ENCODE measurements around the gene LYPLA2. TPM values are rescaled to one million over a fixed set of nuclear protein-coding genes. Genes with fewer than 3 reads are reported as not detected.

The LYPLA2 gene
- total RNA-seq, 3 donors from 2014 or later (not counting 1 experiment from before 2014, with no cell fraction given) = 70.6 to 84.5 (median 73.3) TPM

DNA sequence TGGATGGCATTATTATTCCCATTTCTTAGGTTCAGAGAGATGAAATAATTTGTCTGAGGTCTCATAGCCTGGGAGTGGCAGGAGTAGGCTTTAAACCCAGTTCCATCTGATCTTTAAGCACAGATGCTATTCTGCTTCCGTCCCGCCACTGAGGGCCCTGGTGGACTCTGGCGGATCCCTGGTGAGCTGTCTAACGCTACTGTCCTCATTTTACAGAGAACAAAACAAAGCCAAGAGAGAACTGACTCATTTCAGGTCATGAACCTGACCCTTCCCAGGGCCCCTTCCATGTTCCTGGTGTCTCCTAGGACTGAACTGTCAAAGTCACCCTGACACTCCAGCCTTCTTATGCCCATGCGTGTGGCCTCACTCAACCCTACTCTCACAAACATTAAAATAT, 12.7 kb downstream of the LYPLA2 start:
- H3K4me3 ChIP-seq (ENCODE audit: low read length) = no peak overlapping the region
- H3K27ac Mint-ChIP-seq = no peak overlapping the region
- TF ChIP-seq, protein P1, sequence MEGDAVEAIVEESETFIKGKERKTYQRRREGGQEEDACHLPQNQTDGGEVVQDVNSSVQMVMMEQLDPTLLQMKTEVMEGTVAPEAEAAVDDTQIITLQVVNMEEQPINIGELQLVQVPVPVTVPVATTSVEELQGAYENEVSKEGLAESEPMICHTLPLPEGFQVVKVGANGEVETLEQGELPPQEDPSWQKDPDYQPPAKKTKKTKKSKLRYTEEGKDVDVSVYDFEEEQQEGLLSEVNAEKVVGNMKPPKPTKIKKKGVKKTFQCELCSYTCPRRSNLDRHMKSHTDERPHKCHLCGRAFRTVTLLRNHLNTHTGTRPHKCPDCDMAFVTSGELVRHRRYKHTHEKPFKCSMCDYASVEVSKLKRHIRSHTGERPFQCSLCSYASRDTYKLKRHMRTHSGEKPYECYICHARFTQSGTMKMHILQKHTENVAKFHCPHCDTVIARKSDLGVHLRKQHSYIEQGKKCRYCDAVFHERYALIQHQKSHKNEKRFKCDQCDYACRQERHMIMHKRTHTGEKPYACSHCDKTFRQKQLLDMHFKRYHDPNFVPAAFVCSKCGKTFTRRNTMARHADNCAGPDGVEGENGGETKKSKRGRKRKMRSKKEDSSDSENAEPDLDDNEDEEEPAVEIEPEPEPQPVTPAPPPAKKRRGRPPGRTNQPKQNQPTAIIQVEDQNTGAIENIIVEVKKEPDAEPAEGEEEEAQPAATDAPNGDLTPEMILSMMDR (IDR thresholded peaks at IDR 0.05) = no peak
- peak overlapping the region; percentile 28 for H3K4me3 Mint-ChIP-seq
- H3K9me3 ChIP-seq (ENCODE audit: control insufficient read depth, insufficient read depth, low read length) = no peaks in the 10 kb centered on the region
- no peaks in the 10 kb centered on the region for H3K27me3 Mint-ChIP-seq (ENCODE audit: low read depth in 2 of 2)
- H3K9me3 Mint-ChIP-seq = no peaks in the 10 kb centered on the region
- no peak for DNase-seq
- peaks cover 14 to 29% of the 10 kb centered on the region in 2 donors for H3K4me1 Mint-ChIP-seq
- peaks cover 25% of the 10 kb centered on the region for H3K4me1 ChIP-seq (ENCODE audit: control insufficient read depth, insufficient read depth, low read length)
- no peak overlapping the region for H3K27ac ChIP-seq (ENCODE audit: low read length)
- WGBS (ENCODE audit: insufficient coverage) = 95% methylated on average over 5 of the region's 5 CpGs
- no peaks in the 10 kb centered on the region for H3K27me3 ChIP-seq (ENCODE audit: control insufficient read depth, insufficient read depth, low read length)
- peaks cover 7% of the 10 kb centered on the region for H3K36me3 ChIP-seq (ENCODE audit: control insufficient read depth, insufficient read depth, low read length)
- no peak for ATAC-seq
- H3K36me3 Mint-ChIP-seq = no peaks in the 10 kb centered on the region
- intact Hi-C loops (cut with micrococcal nuclease) = no loop called here

DNA sequence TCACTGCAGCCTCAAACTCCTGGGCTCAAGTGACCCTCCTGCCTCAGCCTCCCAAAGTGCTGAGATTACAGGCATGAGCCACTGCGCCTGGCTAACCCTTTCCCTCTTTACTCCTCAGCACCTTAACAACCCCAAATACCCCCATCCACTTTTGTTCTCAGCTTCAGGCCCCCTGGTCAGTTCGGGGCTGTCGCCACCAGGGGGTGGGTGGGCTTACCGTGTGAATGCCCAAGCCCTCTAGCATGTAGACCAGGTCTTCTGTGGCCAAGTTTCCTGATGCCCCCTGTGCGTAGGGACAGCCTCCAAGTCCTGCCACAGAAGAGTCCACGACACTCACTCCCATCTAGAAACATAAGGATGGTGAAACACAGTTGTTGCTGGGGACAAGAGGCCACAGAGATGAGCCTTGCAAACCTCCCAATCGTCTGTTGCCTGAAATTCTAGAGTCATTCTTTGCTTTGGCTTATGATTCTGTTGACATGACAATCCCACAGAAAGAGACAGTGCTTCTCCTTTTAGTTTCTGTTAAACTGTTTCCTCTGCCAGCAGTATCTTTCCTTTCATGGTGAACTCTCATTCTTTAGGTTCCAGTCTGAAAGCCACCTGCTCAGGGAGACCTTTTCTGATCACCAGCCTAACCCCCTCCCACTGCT, 13.4 kb downstream of the LYPLA2 start:
- ATAC-seq = no peak
- Histone ChIP-seq H3K36me3 (ENCODE audit: control insufficient read depth, insufficient read depth, low read length) (peaks cover 7% of the 10 kb centered on the region), H3K4me1 (ENCODE audit: control insufficient read depth, insufficient read depth, low read length) (peaks cover 19% of the 10 kb centered on the region), H3K9me3 (ENCODE audit: control insufficient read depth, insufficient read depth, low read length) (no peaks in the 10 kb centered on the region), H3K4me3 (ENCODE audit: low read length) (no peak overlapping the region), H3K27ac (ENCODE audit: low read length) (no peak overlapping the region), H3K27me3 (ENCODE audit: control insufficient read depth, insufficient read depth, low read length) (no peaks in the 10 kb centered on the region)
- DNase-seq = no peak
- WGBS (ENCODE audit: insufficient coverage) = 82% methylated on average over 7 of the region's 7 CpGs
- TF ChIP-seq, protein P1 (IDR thresholded peaks at IDR 0.05) = no peak
- H3K9me3 Mint-ChIP-seq = no peaks in the 10 kb centered on the region
- H3K4me3 Mint-ChIP-seq = peak overlapping the region; percentile 10
- H3K27ac Mint-ChIP-seq = no peak overlapping the region
- H3K4me1 Mint-ChIP-seq = peaks cover 8 to 23% of the 10 kb centered on the region in 2 donors
- H3K36me3 Mint-ChIP-seq = no peaks in the 10 kb centered on the region
- intact Hi-C loops (cut with micrococcal nuclease) = no loop called here
- no peaks in the 10 kb centered on the region for H3K27me3 Mint-ChIP-seq (ENCODE audit: low read depth in 2 of 2)

DNA sequence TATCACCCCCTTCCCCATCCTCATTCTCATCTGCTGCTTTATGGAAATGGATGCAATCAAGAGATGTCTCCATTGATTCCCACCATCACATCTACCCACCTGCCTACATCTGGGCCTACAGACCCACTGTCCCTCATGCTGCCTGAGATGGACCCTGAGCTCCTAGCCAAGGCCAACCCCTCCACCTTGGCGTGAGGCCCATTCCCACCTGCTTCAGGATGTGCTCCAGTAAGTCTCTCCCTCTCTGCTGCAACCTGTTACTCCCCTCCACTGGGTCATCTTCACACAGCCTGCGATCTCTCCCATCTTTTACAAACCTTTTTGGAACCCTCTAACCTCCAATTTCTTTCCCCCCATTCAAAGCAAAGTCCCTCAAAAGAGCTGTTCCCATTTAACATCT, 14.1 kb downstream of the LYPLA2 start:
- no peaks in the 10 kb centered on the region for H3K27me3 ChIP-seq (ENCODE audit: control insufficient read depth, insufficient read depth, low read length)
- no peak overlapping the region for H3K4me3 Mint-ChIP-seq
- H3K9me3 ChIP-seq (ENCODE audit: control insufficient read depth, insufficient read depth, low read length) = no peaks in the 10 kb centered on the region
- H3K36me3 ChIP-seq (ENCODE audit: control insufficient read depth, insufficient read depth, low read length) = peaks cover 7% of the 10 kb centered on the region
- no peaks in the 10 kb centered on the region for H3K27me3 Mint-ChIP-seq (ENCODE audit: low read depth in 2 of 2)
- intact Hi-C loops (cut with micrococcal nuclease) = no loop called here
- H3K27ac ChIP-seq (ENCODE audit: low read length) = no peak overlapping the region
- TF ChIP-seq, protein P1 (IDR thresholded peaks at IDR 0.05) = no peak
- H3K4me1 ChIP-seq (ENCODE audit: control insufficient read depth, insufficient read depth, low read length) = peaks cover 18% of the 10 kb centered on the region
- no peaks in the 10 kb centered on the region for H3K9me3 Mint-ChIP-seq
- peaks cover under 1 to 23% of the 10 kb centered on the region in 2 donors for H3K4me1 Mint-ChIP-seq
- peak overlapping the region in 1 of 2 donors; percentile 45 for H3K27ac Mint-ChIP-seq
- DNase-seq (no peak), ATAC-seq (no peak)
- H3K4me3 ChIP-seq (ENCODE audit: low read length) = no peak overlapping the region
- 97% methylated on average over 2 of the region's 2 CpGs for WGBS (ENCODE audit: insufficient coverage)
- no peaks in the 10 kb centered on the region for H3K36me3 Mint-ChIP-seq

DNA sequence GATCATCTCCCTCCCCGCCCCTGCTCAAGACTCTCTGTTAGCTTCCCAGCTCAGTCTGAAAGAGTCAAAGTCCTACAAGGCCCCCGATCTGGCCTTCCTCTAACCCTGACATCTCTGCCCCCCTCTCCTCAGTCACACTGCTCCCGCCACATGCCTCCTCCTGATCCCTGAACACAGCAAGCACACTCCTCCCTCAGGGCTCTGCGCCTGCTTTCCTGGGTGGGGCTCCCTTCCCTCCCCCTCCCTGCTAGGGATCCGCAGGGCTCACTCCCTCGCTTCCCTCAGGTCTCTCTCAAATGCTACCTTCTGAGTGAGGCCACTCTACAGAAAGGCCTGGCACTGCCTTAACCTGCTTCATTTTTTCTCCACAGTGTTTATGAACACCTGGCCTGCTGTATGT, 15.3 kb downstream of the LYPLA2 start:
- Histone ChIP-seq H3K4me1 (ENCODE audit: control insufficient read depth, insufficient read depth, low read length) (peaks cover 23% of the 10 kb centered on the region), H3K27me3 (ENCODE audit: control insufficient read depth, insufficient read depth, low read length) (no peaks in the 10 kb centered on the region), H3K9me3 (ENCODE audit: control insufficient read depth, insufficient read depth, low read length) (no peaks in the 10 kb centered on the region), H3K27ac (ENCODE audit: low read length) (no peak overlapping the region), H3K4me3 (ENCODE audit: low read length) (no peak overlapping the region), H3K36me3 (ENCODE audit: control insufficient read depth, insufficient read depth, low read length) (peaks cover 7% of the 10 kb centered on the region)
- Mint-ChIP-seq H3K27me3 (ENCODE audit: low read depth in 2 of 2) (no peaks in the 10 kb centered on the region), H3K4me3 (no peak overlapping the region), H3K27ac (no peak overlapping the region), H3K36me3 (no peaks in the 10 kb centered on the region), H3K4me1 (peaks cover 0 to 24% of the 10 kb centered on the region in 2 donors), H3K9me3 (no peaks in the 10 kb centered on the region)
- intact Hi-C loops (cut with micrococcal nuclease) = no loop called here
- WGBS (ENCODE audit: insufficient coverage) = 89% methylated on average over 6 of the region's 6 CpGs
- DNase-seq (no peak), ATAC-seq (no peak)
- TF ChIP-seq, protein P1 (IDR thresholded peaks at IDR 0.05) = no peak
